HG03045 (cell line): ENCODE data around the gene OOEP.

Experiments used
- ATAC-seq: cut with Tn5 transposase; IDR thresholded peaks from one replicate; pipeline ENCODE4 v1.9.1; 2021; ENCODE audit warnings: mild to moderate bottlenecking, moderate library complexity; ENCODE audit not compliant: unreplicated experiment

The OOEP gene

DNA sequence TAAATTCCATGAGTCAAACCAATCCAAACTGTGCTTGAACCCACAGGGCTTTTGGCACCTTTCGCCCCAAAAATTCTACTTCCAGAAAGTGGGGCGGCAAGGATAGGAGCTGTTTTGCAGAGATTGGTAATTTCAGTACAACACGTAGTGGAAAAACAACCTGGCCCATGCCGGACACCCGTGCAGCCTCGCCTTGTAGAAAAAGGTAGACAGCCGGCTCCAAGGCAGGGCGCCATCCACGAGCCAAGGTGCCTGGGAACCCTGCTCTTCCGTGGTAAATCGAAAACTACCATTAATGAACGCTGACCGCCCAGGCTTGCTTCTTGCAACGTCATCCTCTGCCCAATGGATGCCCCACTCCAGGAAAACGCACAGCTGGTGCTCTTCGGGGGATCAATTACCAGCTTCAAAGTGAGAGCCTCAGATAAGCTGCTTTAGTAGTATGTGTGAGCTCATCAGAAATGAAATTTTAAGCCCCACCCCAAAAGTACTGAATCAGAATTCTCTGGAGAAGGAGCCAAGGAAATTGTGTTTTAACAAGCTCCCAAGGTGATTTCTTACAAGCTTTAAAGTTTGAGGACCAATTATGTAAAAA is 1.8 kb downstream of the OOEP start:
- ATAC-seq: no peak

DNA sequence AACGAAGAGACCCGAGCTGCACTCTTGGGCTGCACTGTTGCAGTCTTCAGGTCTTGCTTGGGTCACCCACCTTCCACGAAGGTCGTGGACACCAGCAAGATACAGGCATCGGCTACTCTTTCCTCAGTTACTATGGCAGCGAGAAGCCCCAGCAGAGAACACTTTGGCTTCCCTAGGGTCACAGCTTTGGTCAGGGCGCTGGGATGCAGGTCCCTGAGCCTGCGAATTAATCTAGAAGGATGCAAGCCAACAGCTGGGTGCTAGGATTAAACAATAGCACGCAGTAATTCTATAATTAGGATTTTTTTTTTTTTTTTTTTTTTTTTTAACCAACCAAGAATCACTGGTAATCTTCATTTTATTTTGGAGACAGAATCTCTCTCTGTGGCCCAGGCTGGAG is 5.1 kb downstream of the OOEP start:
- no peak for ATAC-seq

GRCh38 chr6:73364121-73364520 is 5.6 kb downstream of the OOEP start:
- no peak for ATAC-seq

GRCh38 chr6:73363537-73363875 is 6.2 kb downstream of the OOEP start:
- no peak for ATAC-seq

DNA sequence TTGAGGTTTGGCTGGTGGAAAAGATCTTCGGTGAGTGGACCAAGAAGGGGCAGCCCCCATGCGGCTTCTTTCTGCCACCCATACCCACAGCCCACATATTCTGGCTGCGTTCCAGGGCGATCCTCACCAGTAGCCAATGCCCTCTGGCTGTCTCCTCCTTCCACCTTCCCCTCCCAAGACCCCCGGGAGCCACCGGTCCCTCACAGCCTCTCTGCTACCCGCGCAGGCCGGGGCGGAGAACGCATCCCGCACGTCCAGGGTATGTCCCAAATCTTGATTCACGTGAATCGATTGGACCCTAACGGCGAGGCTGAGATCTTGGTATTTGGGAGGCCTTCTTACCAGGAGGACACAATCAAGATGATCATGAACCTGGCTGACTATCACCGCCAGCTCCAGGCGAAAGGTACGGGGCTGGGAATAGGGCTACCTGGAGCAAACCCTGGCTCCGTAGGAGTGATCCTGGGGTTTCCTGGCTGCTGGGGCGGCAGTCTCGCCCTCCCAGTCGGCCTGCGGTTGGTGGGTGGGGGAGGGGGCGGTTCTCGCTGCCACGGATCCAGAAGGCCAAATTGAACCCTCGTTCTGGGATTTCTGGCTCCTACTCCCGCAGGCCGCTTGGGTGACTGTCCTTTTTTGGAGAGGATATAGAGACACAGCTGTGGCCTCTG is 6.7 kb downstream of the OOEP start:
- ATAC-seq: no peak

- no peak for ATAC-seq
Observed at GRCh38 chr6:73362358-73362757, 7.3 kb downstream of the OOEP start, which contains the start of gene KHDC3L. TSS of gene KHDC3L (plus strand) at chr6:73362658. CDS start at chr6:73362730, 72 bp downstream.

- no peak for ATAC-seq
Observed at GRCh38 chr6:73353636-73354593, 15.8 kb downstream of the OOEP start, which contains the start of gene DPPA5. TSS of gene DPPA5 (minus strand) at chr6:73354276. CDS start at chr6:73354225, 51 bp downstream.

DNA sequence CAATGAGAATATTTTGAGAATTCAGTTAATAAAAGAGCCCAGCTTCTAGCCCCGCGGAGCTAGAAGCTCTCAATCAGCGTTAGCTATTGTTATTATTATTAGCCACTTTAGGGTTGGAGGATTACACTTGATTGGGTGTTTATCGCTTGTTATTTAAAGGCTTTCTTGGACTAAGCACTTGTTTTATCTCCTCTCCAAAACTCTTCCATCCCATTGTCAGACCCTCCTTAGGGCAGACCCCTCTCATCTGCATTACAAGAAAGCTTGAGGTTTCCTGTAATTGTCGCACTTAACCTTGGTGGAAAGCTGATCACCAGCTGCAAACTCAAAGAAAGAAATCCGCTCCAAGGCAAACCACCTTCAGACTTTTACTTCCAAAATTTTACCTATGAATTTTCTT is 20.4 kb downstream of the OOEP start:
- no peak for ATAC-seq

GRCh38 chr6:73348550-73349204 is 21.0 kb downstream of the OOEP start:
- ATAC-seq: no peak

GRCh38 chr6:73343164-73343563 is 26.5 kb downstream of the OOEP start:
- no peak for ATAC-seq

DNA sequence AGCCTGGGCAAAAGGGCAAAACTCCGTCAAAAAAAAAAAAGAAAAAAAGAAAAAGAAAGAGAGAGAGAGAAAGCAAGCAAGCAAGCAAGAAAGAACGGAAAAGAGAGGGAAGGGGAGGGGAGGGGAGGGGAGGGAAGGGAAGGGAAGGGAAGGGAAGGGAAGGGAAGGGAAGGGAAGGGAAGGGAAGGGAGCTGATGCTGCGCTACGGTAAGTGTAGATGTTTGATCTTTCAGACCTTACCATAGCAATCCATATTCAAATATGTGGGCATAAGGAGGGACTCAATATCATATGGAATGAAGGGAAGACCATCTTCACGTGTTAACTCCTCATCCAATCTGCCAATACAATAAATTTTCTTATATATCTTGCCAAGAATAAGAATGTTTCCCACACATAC is 27.5 kb downstream of the OOEP start:
- ATAC-seq: no peak

- ATAC-seq: no peak
Observed at GRCh38 chr6:73341335-73341734, 28.4 kb downstream of the OOEP start.

DNA sequence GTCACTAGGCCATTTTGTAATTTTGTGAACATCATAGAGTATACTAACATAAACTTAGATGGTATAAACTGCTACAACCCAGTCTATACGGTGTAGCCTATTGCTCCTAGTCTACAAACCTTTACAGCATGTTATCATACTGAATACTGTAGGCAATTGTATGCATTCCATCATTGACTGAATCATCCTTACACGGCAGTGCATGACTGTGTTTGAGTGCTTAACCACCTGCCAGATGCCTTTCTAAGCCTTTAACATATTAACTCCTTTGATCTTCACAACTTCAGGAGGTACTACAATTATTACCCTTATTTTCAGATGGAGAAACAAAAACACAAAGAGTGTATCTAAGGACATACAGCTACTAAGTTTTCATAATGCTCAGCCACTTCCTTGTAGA is 29.6 kb downstream of the OOEP start:
- no peak for ATAC-seq

- no peak for ATAC-seq
Observed at GRCh38 chr6:73339340-73339739, 30.4 kb downstream of the OOEP start.

DNA sequence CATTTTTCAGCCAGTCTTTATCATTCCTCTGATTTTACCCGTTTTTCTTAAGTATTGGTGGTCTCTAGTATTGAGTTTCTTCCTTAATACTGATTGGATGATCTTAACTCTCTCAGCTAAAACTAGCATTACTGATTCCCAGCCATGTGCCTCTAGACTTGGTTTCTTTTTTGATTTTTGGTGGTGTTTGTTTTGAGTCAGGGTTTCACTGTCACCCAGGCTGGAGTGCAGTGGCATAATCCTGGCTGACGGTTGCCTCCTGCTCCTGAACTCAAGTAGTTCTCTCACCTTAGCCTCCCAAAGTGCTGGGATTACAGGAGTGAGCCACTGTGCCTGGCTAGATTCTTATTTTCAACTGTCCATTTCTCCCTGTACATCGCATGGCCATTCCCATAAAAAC is 40.5 kb downstream of the OOEP start:
- peak; percentile 64 for ATAC-seq

GRCh38 chr6:73328790-73329189 is 40.9 kb downstream of the OOEP start:
- no peak for ATAC-seq

DNA sequence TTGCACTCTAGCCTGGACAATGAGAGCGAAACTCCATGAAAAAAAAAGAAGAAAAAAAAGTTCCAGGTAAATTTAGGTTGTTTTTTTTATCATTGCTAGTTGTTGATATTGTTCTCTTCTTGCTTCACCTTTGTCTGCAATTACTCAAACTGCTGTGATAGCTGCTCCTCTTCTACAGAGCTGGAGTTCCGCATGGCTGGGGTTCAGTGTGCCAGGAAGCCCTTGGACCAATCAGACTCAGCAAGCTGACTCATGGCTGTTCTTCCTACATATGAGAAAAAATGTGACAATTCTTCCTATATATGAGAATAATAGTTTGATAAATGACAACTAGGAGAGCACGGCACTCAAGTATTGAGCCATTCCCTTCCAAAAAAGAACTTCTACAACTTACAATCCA is 44.0 kb downstream of the OOEP start:
- no peak for ATAC-seq

DNA sequence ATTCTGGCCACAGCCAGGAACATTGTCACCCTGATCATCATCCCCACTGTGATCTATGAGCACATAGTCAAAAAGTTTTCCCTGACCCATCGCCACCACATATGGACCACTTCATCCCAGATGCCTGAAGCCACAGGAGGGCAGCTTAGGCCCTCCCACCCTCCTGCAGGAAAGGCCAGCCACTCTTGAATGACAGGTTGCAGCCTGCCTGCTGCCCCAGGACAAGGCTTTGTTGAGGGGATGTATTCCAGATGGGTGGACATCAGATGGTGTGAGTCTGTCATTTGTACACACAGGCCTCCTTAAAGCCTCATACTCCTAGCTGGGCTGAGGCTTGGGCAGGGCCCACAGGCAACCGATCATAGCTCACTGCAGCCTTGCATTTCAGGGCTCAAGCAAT is 46.4 kb downstream of the OOEP start:
- no peak for ATAC-seq
